ENCODE measurements around the gene BEST1.

Gene BEST1

DNA sequence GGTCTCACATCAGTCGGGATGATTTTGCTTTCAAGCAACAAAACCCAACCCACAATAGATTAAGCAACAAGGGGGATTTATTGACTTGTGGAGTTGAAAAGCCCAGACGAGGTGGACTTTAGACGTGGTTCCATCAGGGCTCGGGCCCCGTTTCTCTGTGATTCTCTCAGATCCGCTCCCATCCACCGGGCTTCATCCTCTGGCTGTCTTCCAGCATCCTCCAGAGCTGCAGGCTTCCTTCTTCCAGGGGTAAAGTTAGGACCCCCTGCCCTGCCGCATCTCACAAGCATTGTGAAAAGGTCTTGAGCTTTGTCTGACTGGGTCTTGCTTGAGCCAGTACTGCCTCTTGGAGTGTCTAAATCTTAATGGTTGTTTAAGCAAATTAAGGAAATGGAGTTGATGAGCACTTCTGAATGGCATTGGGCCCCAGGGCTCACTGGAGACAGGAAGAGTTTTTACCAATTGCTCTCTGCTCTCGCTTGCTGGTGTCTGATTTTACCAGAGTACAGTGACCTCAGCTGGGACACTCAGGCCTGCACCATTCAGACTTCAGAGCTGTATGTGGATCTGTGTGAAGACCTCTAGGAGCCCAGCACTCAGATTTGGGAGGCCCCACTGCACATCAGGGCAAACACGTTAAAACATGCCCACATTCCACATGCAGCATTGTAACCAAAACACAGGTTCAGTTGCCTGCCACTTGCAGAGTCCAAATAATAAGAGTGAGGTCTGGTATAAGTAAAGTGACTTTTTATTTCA, 30.8 kb downstream of the BEST1 start:
- Histone ChIP-seq H3K18ac (ENCODE audit: low read length) (no peak overlapping the region), H3K9me3 (replicated peaks in 1 of 2; ENCODE audit: control insufficient read depth in 2 of 2, insufficient read depth in 1 of 2, low read depth in 1 of 2, low read length in 2 of 2) (no peaks in the 10 kb centered on the region), H3K79me1 (ENCODE audit: low read depth, low read length) (no peaks in the 10 kb centered on the region), H3K27ac (replicated peaks; ENCODE audit: low read length) (no peak overlapping the region), H3K4me2 (ENCODE audit: insufficient read depth, low read length, poor library complexity, severe bottlenecking) (no peak overlapping the region), H4K8ac (ENCODE audit: low read depth, low read length) (no peak overlapping the region), H3K23ac (ENCODE audit: low read depth, low read length, poor library complexity) (no peak overlapping the region), H2BK120ac (ENCODE audit: low read depth, low read length) (no peak overlapping the region), H3K14ac (ENCODE audit: low read length) (no peak overlapping the region), H3K4me3 (ENCODE audit: low read length in 2 of 2) (no peak overlapping the region), H2AFZ (ENCODE audit: low read length) (peak overlapping the region; percentile 66), H2BK15ac (ENCODE audit: low read length) (no peak overlapping the region), H2BK5ac (ENCODE audit: low read length) (no peak overlapping the region), H3K4me1 (ENCODE audit: control insufficient read depth in 2 of 2, insufficient read depth in 1 of 2, low read depth in 1 of 2, low read length in 2 of 2) (peaks cover 0 to 4% of the 10 kb centered on the region in 2 donors), H2AK5ac (ENCODE audit: low read depth, low read length) (no peak overlapping the region), H4K91ac (ENCODE audit: low read depth, low read length, poor library complexity) (no peak overlapping the region), H3K36me3 (replicated peaks in 1 of 2; ENCODE audit: control insufficient read depth in 2 of 2, insufficient read depth in 2 of 2, low read length in 2 of 2) (no peaks in the 10 kb centered on the region), H3K27me3 (ENCODE audit: control insufficient read depth in 3 of 3, insufficient read depth in 3 of 3, low read depth in 1 of 3, low read length in 3 of 3) (peaks cover 0 to 2% (median 0%) of the 10 kb centered on the region in 3 experiments), H2BK12ac (ENCODE audit: low read length) (no peak overlapping the region), H3K9ac (ENCODE audit: low read depth, low read length, poor library complexity) (no peak overlapping the region), H3K4ac (ENCODE audit: low read length) (no peak overlapping the region)
- no peak for DNase-seq (ENCODE audit: low spot score)
- no CpG with 5 or more reads among the region's 10 CpGs for WGBS, 2 donors (ENCODE audit: extremely low coverage in 2 of 2, insufficient read length in 2 of 2, insufficient replicate concordance in 1 of 2)

- Histone ChIP-seq H3K4me2 (ENCODE audit: insufficient read depth, low read length, poor library complexity, severe bottlenecking) (no peak overlapping the region), H3K4ac (ENCODE audit: low read length) (no peak overlapping the region), H3K4me1 (ENCODE audit: control insufficient read depth in 2 of 2, insufficient read depth in 1 of 2, low read depth in 1 of 2, low read length in 2 of 2) (peaks cover 0 to 4% of the 10 kb centered on the region in 2 donors), H3K79me1 (ENCODE audit: low read depth, low read length) (no peaks in the 10 kb centered on the region), H3K4me3 (ENCODE audit: low read length in 2 of 2) (no peak overlapping the region), H2BK12ac (ENCODE audit: low read length) (no peak overlapping the region), H2BK15ac (ENCODE audit: low read length) (no peak overlapping the region), H3K36me3 (replicated peaks in 1 of 2; ENCODE audit: control insufficient read depth in 2 of 2, insufficient read depth in 2 of 2, low read length in 2 of 2) (no peaks in the 10 kb centered on the region), H3K27me3 (ENCODE audit: control insufficient read depth in 3 of 3, insufficient read depth in 3 of 3, low read depth in 1 of 3, low read length in 3 of 3) (no peaks in the 10 kb centered on the region), H3K27ac (replicated peaks; ENCODE audit: low read length) (no peak overlapping the region), H3K9me3 (replicated peaks in 1 of 2; ENCODE audit: control insufficient read depth in 2 of 2, insufficient read depth in 1 of 2, low read depth in 1 of 2, low read length in 2 of 2) (peaks cover 2 to 8% of the 10 kb centered on the region in 2 donors), H4K8ac (ENCODE audit: low read depth, low read length) (no peak overlapping the region), H3K18ac (ENCODE audit: low read length) (no peak overlapping the region), H2BK5ac (ENCODE audit: low read length) (no peak overlapping the region), H4K91ac (ENCODE audit: low read depth, low read length, poor library complexity) (no peak overlapping the region), H2AK5ac (ENCODE audit: low read depth, low read length) (no peak overlapping the region), H2AFZ (ENCODE audit: low read length) (no peak overlapping the region), H2BK120ac (ENCODE audit: low read depth, low read length) (no peak overlapping the region), H3K23ac (ENCODE audit: low read depth, low read length, poor library complexity) (no peak overlapping the region), H3K14ac (ENCODE audit: low read length) (no peak overlapping the region), H3K9ac (ENCODE audit: low read depth, low read length, poor library complexity) (no peak overlapping the region)
- DNase-seq (ENCODE audit: low spot score): no peak
- no CpG with 5 or more reads among the region's 1 CpG for WGBS, 2 donors (ENCODE audit: extremely low coverage in 2 of 2, insufficient read length in 2 of 2, insufficient replicate concordance in 1 of 2)
Observed at GRCh38 chr11:61983419-61983818, 33.3 kb downstream of the BEST1 start.

GRCh38 chr11:61985869-61986268, 35.7 kb downstream of the BEST1 start:
- Histone ChIP-seq H3K36me3 (replicated peaks in 1 of 2; ENCODE audit: control insufficient read depth in 2 of 2, insufficient read depth in 2 of 2, low read length in 2 of 2) (no peaks in the 10 kb centered on the region), H3K27me3 (ENCODE audit: control insufficient read depth in 3 of 3, insufficient read depth in 3 of 3, low read depth in 1 of 3, low read length in 3 of 3) (no peaks in the 10 kb centered on the region), H3K79me1 (ENCODE audit: low read depth, low read length) (no peaks in the 10 kb centered on the region), H3K4ac (ENCODE audit: low read length) (no peak overlapping the region), H3K23ac (ENCODE audit: low read depth, low read length, poor library complexity) (no peak overlapping the region), H3K27ac (replicated peaks; ENCODE audit: low read length) (no peak overlapping the region), H2BK15ac (ENCODE audit: low read length) (no peak overlapping the region), H2AFZ (ENCODE audit: low read length) (no peak overlapping the region), H3K9ac (ENCODE audit: low read depth, low read length, poor library complexity) (no peak overlapping the region), H4K91ac (ENCODE audit: low read depth, low read length, poor library complexity) (no peak overlapping the region), H4K8ac (ENCODE audit: low read depth, low read length) (no peak overlapping the region), H3K9me3 (replicated peaks in 1 of 2; ENCODE audit: control insufficient read depth in 2 of 2, insufficient read depth in 1 of 2, low read depth in 1 of 2, low read length in 2 of 2) (peaks cover 2 to 8% of the 10 kb centered on the region in 2 donors), H2BK12ac (ENCODE audit: low read length) (no peak overlapping the region), H3K4me2 (ENCODE audit: insufficient read depth, low read length, poor library complexity, severe bottlenecking) (no peak overlapping the region), H3K4me1 (ENCODE audit: control insufficient read depth in 2 of 2, insufficient read depth in 1 of 2, low read depth in 1 of 2, low read length in 2 of 2) (peaks cover 0 to 3% of the 10 kb centered on the region in 2 donors), H2AK5ac (ENCODE audit: low read depth, low read length) (no peak overlapping the region), H3K18ac (ENCODE audit: low read length) (no peak overlapping the region), H3K4me3 (ENCODE audit: low read length in 2 of 2) (no peak overlapping the region), H3K14ac (ENCODE audit: low read length) (no peak overlapping the region), H2BK120ac (ENCODE audit: low read depth, low read length) (no peak overlapping the region), H2BK5ac (ENCODE audit: low read length) (no peak overlapping the region)
- DNase-seq (ENCODE audit: low spot score): no peak
- no CpG with 5 or more reads among the region's 5 CpGs for WGBS, 2 donors (ENCODE audit: extremely low coverage in 2 of 2, insufficient read length in 2 of 2, insufficient replicate concordance in 1 of 2)

DNA sequence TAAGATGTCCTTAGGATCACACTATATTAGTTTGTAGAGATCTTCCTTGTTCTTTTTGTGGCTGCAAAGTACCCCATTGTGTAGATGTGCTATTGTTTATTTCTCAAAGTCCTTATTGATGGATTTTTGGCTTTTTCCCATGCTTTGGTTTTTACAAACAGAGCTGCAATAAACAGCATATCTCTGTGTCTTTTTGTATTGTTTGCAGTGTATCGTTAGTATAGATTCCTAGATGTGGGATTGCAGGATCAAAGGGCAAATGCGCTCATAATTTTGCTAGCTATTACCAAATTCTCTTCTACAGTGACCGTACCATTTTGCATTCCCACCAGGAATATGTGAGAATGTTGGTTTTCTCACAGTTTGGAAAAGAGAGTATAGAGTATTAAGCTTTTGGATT, 44.8 kb downstream of the BEST1 start:
- no peak overlapping the region for H3K4me2 ChIP-seq (ENCODE audit: insufficient read depth, low read length, poor library complexity, severe bottlenecking)
- no peaks in the 10 kb centered on the region for H3K27me3 ChIP-seq (ENCODE audit: control insufficient read depth in 3 of 3, insufficient read depth in 3 of 3, low read depth in 1 of 3, low read length in 3 of 3)
- H3K9me3 ChIP-seq (replicated peaks in 1 of 2; ENCODE audit: control insufficient read depth in 2 of 2, insufficient read depth in 1 of 2, low read depth in 1 of 2, low read length in 2 of 2): peaks cover 3 to 11% of the 10 kb centered on the region in 2 donors
- no peak overlapping the region for H3K4ac ChIP-seq (ENCODE audit: low read length)
- no peak overlapping the region for H2BK15ac ChIP-seq (ENCODE audit: low read length)
- H3K9ac ChIP-seq (ENCODE audit: low read depth, low read length, poor library complexity): no peak overlapping the region
- no peak overlapping the region for H2BK120ac ChIP-seq (ENCODE audit: low read depth, low read length)
- H3K18ac ChIP-seq (ENCODE audit: low read length): no peak overlapping the region
- H3K14ac ChIP-seq (ENCODE audit: low read length): no peak overlapping the region
- no peak overlapping the region for H2BK12ac ChIP-seq (ENCODE audit: low read length)
- DNase-seq (ENCODE audit: low spot score): no peak
- no peak overlapping the region for H4K91ac ChIP-seq (ENCODE audit: low read depth, low read length, poor library complexity)
- no peaks in the 10 kb centered on the region for H3K36me3 ChIP-seq (replicated peaks in 1 of 2; ENCODE audit: control insufficient read depth in 2 of 2, insufficient read depth in 2 of 2, low read length in 2 of 2)
- no peak overlapping the region for H4K8ac ChIP-seq (ENCODE audit: low read depth, low read length)
- no peaks in the 10 kb centered on the region for H3K4me1 ChIP-seq (ENCODE audit: control insufficient read depth in 2 of 2, insufficient read depth in 1 of 2, low read depth in 1 of 2, low read length in 2 of 2)
- H3K23ac ChIP-seq (ENCODE audit: low read depth, low read length, poor library complexity): no peak overlapping the region
- no peak overlapping the region for H3K27ac ChIP-seq (replicated peaks; ENCODE audit: low read length)
- no peak overlapping the region for H2BK5ac ChIP-seq (ENCODE audit: low read length)
- no CpG with 5 or more reads among the region's 3 CpGs for WGBS, 2 donors (ENCODE audit: extremely low coverage in 2 of 2, insufficient read length in 2 of 2, insufficient replicate concordance in 1 of 2)
- no peaks in the 10 kb centered on the region for H3K79me1 ChIP-seq (ENCODE audit: low read depth, low read length)
- H2AFZ ChIP-seq (ENCODE audit: low read length): no peak overlapping the region
- H3K4me3 ChIP-seq (ENCODE audit: low read length in 2 of 2): no peak overlapping the region
- H2AK5ac ChIP-seq (ENCODE audit: low read depth, low read length): no peak overlapping the region
